ENCODE results near the gene SMIM5. TPM values are rescaled to one million over a fixed set of nuclear protein-coding genes. Genes with fewer than 3 reads are reported as not detected.

SMIM5 gene
- total RNA-seq, 1 donor from 2014 or later: not detected

DNA sequence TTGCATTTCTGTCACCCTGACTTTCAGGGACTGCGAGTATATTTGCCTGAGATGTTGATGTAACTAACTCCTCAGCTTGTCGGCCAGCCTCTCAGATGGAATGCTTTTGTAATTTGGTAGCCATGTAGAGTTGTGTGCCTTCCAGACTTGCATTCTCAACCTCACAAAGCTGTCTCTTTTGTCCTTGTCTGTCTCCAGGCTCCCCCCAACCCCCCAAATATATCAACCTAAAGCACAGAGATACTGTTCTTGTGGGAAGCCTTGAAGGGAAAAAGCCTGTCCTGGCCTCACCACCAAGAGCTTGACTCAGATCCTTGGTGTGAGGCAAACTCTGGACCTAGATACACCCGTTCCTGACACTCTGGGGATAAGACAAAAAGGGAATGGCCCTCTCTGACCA is 52.3 kb downstream of the SMIM5 start:
- Mint-ChIP-seq H3K27me3 (ENCODE audit: low read depth) (no peaks in the 10 kb centered on the region), H3K9me3 (ENCODE audit: low read depth) (no peaks in the 10 kb centered on the region), H3K36me3 (ENCODE audit: low read depth) (peaks cover 1% of the 10 kb centered on the region), H3K4me1 (ENCODE audit: low read depth) (peaks cover 76% of the 10 kb centered on the region), H3K4me3 (ENCODE audit: unreplicated experiment) (no peak overlapping the region), H3K27ac (ENCODE audit: unreplicated experiment) (peak overlapping the region; percentile 67)
- DNase-seq (ENCODE audit: low spot score): peak; percentile 2
- TF ChIP-seq, protein P1, sequence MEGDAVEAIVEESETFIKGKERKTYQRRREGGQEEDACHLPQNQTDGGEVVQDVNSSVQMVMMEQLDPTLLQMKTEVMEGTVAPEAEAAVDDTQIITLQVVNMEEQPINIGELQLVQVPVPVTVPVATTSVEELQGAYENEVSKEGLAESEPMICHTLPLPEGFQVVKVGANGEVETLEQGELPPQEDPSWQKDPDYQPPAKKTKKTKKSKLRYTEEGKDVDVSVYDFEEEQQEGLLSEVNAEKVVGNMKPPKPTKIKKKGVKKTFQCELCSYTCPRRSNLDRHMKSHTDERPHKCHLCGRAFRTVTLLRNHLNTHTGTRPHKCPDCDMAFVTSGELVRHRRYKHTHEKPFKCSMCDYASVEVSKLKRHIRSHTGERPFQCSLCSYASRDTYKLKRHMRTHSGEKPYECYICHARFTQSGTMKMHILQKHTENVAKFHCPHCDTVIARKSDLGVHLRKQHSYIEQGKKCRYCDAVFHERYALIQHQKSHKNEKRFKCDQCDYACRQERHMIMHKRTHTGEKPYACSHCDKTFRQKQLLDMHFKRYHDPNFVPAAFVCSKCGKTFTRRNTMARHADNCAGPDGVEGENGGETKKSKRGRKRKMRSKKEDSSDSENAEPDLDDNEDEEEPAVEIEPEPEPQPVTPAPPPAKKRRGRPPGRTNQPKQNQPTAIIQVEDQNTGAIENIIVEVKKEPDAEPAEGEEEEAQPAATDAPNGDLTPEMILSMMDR (IDR thresholded peaks at IDR 0.05): no peak

DNA sequence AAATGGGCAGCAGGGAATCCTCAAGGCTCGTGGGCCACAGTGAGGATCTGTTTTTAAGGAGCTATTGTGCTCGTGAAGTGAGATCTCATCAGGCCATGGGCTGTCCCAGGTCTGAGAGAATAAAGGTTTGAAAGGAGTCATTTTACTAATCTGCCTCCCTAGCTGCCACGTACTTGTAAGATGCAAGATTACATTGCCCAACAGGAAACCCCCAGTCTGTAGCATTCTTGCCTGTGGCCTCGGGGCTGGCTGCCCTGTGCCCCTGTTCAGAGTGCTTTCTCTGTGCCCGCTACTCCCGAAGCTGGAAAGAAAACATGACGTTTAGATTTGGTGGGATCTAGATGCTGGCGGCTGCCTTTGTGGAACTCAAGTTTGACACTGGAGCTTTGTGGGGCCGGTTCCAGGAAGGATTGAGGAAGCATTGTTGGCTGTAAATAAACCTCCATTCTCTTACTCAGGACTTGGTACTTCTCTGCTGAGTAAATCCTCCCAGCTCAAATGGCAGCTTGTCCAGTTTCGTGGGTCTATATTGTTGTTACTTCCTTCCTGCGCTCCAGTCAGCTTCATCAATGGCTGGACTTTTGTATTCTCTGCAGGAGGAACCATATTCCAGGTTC is 55.1 kb downstream of the SMIM5 start:
- Mint-ChIP-seq H3K9me3 (ENCODE audit: low read depth) (no peaks in the 10 kb centered on the region), H3K27me3 (ENCODE audit: low read depth) (no peaks in the 10 kb centered on the region), H3K4me1 (ENCODE audit: low read depth) (peaks cover 90% of the 10 kb centered on the region), H3K4me3 (ENCODE audit: unreplicated experiment) (no peak overlapping the region), H3K36me3 (ENCODE audit: low read depth) (peaks cover 6% of the 10 kb centered on the region), H3K27ac (ENCODE audit: unreplicated experiment) (peak overlapping the region; percentile 34)
- TF ChIP-seq, protein P1 (IDR thresholded peaks at IDR 0.05): no peak
- DNase-seq (ENCODE audit: low spot score): peak; percentile 57

DNA sequence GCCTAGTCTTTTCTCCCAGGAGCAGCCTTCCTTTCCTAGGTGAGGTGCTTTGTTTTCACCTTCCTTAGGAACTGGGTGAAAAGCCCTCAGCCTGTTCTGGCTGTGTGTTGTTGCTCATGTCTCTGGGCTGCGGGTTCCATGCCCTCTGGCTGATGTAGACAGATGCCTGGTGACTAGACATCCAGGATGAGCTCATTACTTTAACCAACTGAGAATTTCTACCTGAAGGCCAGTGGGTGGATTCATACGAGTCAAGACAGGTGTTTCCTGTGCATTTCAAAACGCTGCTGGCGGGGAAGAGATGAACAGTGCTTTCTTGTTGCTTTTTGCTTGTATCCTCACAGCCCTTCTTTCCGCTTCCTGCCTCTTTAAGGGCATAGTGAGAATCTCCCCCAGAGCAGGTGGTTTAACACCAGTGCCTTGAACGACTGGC is 56.2 kb downstream of the SMIM5 start:
- Mint-ChIP-seq H3K4me1 (ENCODE audit: low read depth) (peaks cover 90% of the 10 kb centered on the region), H3K9me3 (ENCODE audit: low read depth) (no peaks in the 10 kb centered on the region), H3K36me3 (ENCODE audit: low read depth) (peaks cover 6% of the 10 kb centered on the region), H3K27ac (ENCODE audit: unreplicated experiment) (no peak overlapping the region), H3K4me3 (ENCODE audit: unreplicated experiment) (no peak overlapping the region), H3K27me3 (ENCODE audit: low read depth) (no peaks in the 10 kb centered on the region)
- peak; percentile 29 for DNase-seq (ENCODE audit: low spot score)
- TF ChIP-seq, protein P1 (IDR thresholded peaks at IDR 0.05): no peak

Other genes starting within 250 kb of the SMIM5 start
- gene GRB2, start 227.8 kb upstream of the SMIM5 start, total RNA-seq: 73.9 to 83.7 TPM (median 79.4 TPM) in 3 replicates
- 45.6 to 52.3 TPM (median 49.5 TPM) in 3 replicates for gene TMEM94, start 176.8 kb upstream of the SMIM5 start, total RNA-seq
- 27.1 to 30.4 TPM (median 30.3 TPM) in 3 replicates for gene CASKIN2, start 117.9 kb upstream of the SMIM5 start, total RNA-seq
- gene TSEN54, start 116.9 kb upstream of the SMIM5 start, total RNA-seq: 11.0 to 14.6 TPM (median 12.2 TPM) in 3 replicates
- 1.4 to 1.8 TPM (median 1.5 TPM) in 3 replicates for gene LLGL2, start 107.7 kb upstream of the SMIM5 start, total RNA-seq
- 15.9 to 20.9 TPM (median 16.0 TPM) in 3 replicates for gene MYO15B, start 45.6 kb upstream of the SMIM5 start, total RNA-seq
- gene RECQL5, start 33.7 kb downstream of the SMIM5 start, total RNA-seq: 20.4 to 30.4 TPM (median 21.1 TPM) in 3 replicates
- gene SAP30BP, start 33.9 kb downstream of the SMIM5 start, total RNA-seq: 59.9 to 91.8 TPM (median 67.5 TPM) in 3 replicates
- 5.2 to 52.3 TPM (median 5.6 TPM) in 3 replicates for gene ITGB4, start 88.0 kb downstream of the SMIM5 start, total RNA-seq
- 27.8 to 34.7 TPM (median 30.0 TPM) in 3 replicates for gene GALK1, start 131.8 kb downstream of the SMIM5 start, total RNA-seq
- gene UNK, start 151.4 kb downstream of the SMIM5 start, total RNA-seq: 20.9 to 35.8 TPM (median 21.0 TPM) in 3 replicates
- 1.1 to 3.1 TPM (median 1.5 TPM) in 3 replicates for gene UNC13D, start 211.0 kb downstream of the SMIM5 start, total RNA-seq
- gene WBP2, start 221.9 kb downstream of the SMIM5 start, total RNA-seq: 45.0 to 62.5 TPM (median 56.5 TPM) in 3 replicates
- gene TRIM47, start 245.1 kb downstream of the SMIM5 start, total RNA-seq: 33.9 to 50.6 TPM (median 46.3 TPM) in 3 replicates